Hepatocyte (in vitro differentiated cells): ENCODE results near the gene FRS2. TPM values are rescaled to one million over a fixed set of nuclear protein-coding genes. Genes with fewer than 3 reads are reported as not detected.

Source experiments
- DNase-seq: peaks from one replicate; pipeline ENCODE4 v3.0.0-alpha.2; 2016; ENCODE audit warnings: low spot score
- H2AFZ ChIP-seq: fragments of 200-600 bp; sonication (generic); 2 replicates; pipeline ENCODE4 v1.6.0; 2016; ENCODE audit warnings: antibody characterized with exemption, mild to moderate bottlenecking
- H3K27ac ChIP-seq: fragments of 200-600 bp; sonication (generic); 2 replicates; pipeline ENCODE4 v1.5.1; 2016; ENCODE audit warnings: mild to moderate bottlenecking
- H3K27me3 ChIP-seq: fragments of 200-600 bp; sonication (generic); 2 replicates; pipeline ENCODE4 v1.6.1; 2016
- H3K36me3 ChIP-seq: fragments of 200-600 bp; sonication (generic); replicated peaks from 2 replicates; pipeline ENCODE4 v1.5.1; 2016; ENCODE audit warnings: low read depth; ENCODE audit not compliant: insufficient read depth
- H3K4me1 ChIP-seq: fragments of 200-600 bp; sonication (generic); 2 replicates; pipeline ENCODE4 v1.5.1; 2016; ENCODE audit warnings: mild to moderate bottlenecking, moderate library complexity; ENCODE audit not compliant: insufficient read depth
- H3K4me2 ChIP-seq: fragments of 200-600 bp; sonication (generic); 2 replicates; pipeline ENCODE4 v1.6.0; 2016
- H3K4me3 ChIP-seq: fragments of 200-600 bp; sonication (generic); 2 replicates; pipeline ENCODE4 v1.5.1; 2016; ENCODE audit warnings: mild to moderate bottlenecking
- H3K79me2 ChIP-seq: fragments of 200-600 bp; sonication (generic); 2 replicates; pipeline ENCODE4 v1.6.0; 2017; ENCODE audit warnings: mild to moderate bottlenecking
- H3K9me2 ChIP-seq: fragments of 200-600 bp; sonication (generic); replicated peaks from 2 replicates; pipeline ENCODE4 v1.6.0; 2017; ENCODE audit warnings: mild to moderate bottlenecking; ENCODE audit not compliant: insufficient read depth
- H3K9me3 ChIP-seq: fragments of 200-600 bp; sonication (generic); 2 replicates; pipeline ENCODE4 v1.5.1; 2016; ENCODE audit warnings: low read depth, mild to moderate bottlenecking
- H4K20me1 ChIP-seq: fragments of 200-600 bp; sonication (generic); 2 replicates; pipeline ENCODE4 v1.6.0; 2016; ENCODE audit warnings: mild to moderate bottlenecking; ENCODE audit not compliant: insufficient read depth, poor library complexity, severe bottlenecking
- CTCF ChIP-seq: fragments of 200-600 bp; sonication (generic); IDR thresholded peaks from 2 replicates; pipeline ENCODE4 v1.5.1; 2016; ENCODE audit warnings: antibody characterized with exemption, mild to moderate bottlenecking; ENCODE audit not compliant: poor library complexity
- EZH2 ChIP-seq: fragments of 200-600 bp; sonication (generic); IDR thresholded peaks from 2 replicates; pipeline ENCODE4 v1.6.1; 2016; ENCODE audit warnings: antibody characterized with exemption, mild to moderate bottlenecking, borderline replicate concordance
- EZH2phosphoT487 ChIP-seq: fragments of 200-600 bp; sonication (generic); IDR thresholded peaks from one replicate; pipeline ENCODE4 v1.6.1; 2018; ENCODE audit warnings: antibody characterized with exemption, mild to moderate bottlenecking, low read depth, moderate library complexity; ENCODE audit not compliant: unreplicated experiment, severe bottlenecking
- WGBS: methylation state at CpG from one replicate; pipeline ENCODE4 v1.1.6; 2016; ENCODE audit warnings: low lambda C conversion rate; ENCODE audit errors: missing lambda C conversion rate; 5-methylcytosine and 5-hydroxymethylcytosine counted together
- polyA plus RNA-seq: library from polyadenylated mRNA; unstranded; fragments of >200 nt; fragmentation: Nextera tagmentation; extraction: Ambion mirVana; gene quantifications from 2 replicates; pipeline ENCODE4 v1.2.1, GENCODE V29; 2016
- total RNA-seq: library from RNA; depleted of rRNA; stranded (reverse); fragments of >200 nt; gene quantifications from 2 replicates; pipeline ENCODE4 v1.2.3, GENCODE V29; 2014

FRS2 gene
- total and polyA plus RNA-seq, 2 experiments from 2014 or later, result 14.7 to 76.4 TPM

GRCh38 chr12:69570000-69570516 lies 99.9 kb downstream of the FRS2 start:
- Histone ChIP-seq H3K79me2 (peaks cover 17% of the 10 kb centered on the region), H3K36me3 (no peaks in the 10 kb centered on the region), H3K9me2 (no peaks in the 10 kb centered on the region), H4K20me1 (no peaks in the 10 kb centered on the region), H3K4me2 (no peak overlapping the region), H3K4me1 (no peaks in the 10 kb centered on the region), H3K4me3 (no peak overlapping the region), H3K9me3 (no peaks in the 10 kb centered on the region), H3K27ac (peak overlapping the region; percentile 5), H2AFZ (no peak overlapping the region), H3K27me3 (no peaks in the 10 kb centered on the region)
- TF ChIP-seq CTCF, result no peak
- TF ChIP-seq EZH2, result no peak
- TF ChIP-seq EZH2phosphoT487, result no peak
- DNase-seq, result no peak
- 89% methylated on average over 10 of the region's 10 CpGs for WGBS

GRCh38 chr12:69570545-69571399 lies 100.6 kb downstream of the FRS2 start:
- no peak overlapping the region for H3K4me2 ChIP-seq
- no peaks in the 10 kb centered on the region for H3K4me1 ChIP-seq
- no peaks in the 10 kb centered on the region for H3K27me3 ChIP-seq
- H2AFZ ChIP-seq, result no peak overlapping the region
- no peaks in the 10 kb centered on the region for H3K36me3 ChIP-seq
- H3K4me3 ChIP-seq, result no peak overlapping the region
- H3K79me2 ChIP-seq, result peaks cover 17% of the 10 kb centered on the region
- peak; percentile 80 for DNase-seq
- TF ChIP-seq EZH2phosphoT487 (no peak), EZH2 (no peak), CTCF (peak; percentile 88)
- no peaks in the 10 kb centered on the region for H3K9me3 ChIP-seq
- 51% methylated on average over 6 of the region's 6 CpGs for WGBS
- H3K27ac ChIP-seq, result no peak overlapping the region
- H4K20me1 ChIP-seq, result no peaks in the 10 kb centered on the region
- no peaks in the 10 kb centered on the region for H3K9me2 ChIP-seq

- Histone ChIP-seq H3K4me3 (no peak overlapping the region), H3K4me2 (no peak overlapping the region), H2AFZ (no peak overlapping the region), H3K36me3 (no peaks in the 10 kb centered on the region), H3K79me2 (peaks cover 3% of the 10 kb centered on the region), H3K27ac (no peak overlapping the region), H4K20me1 (no peaks in the 10 kb centered on the region), H3K27me3 (no peaks in the 10 kb centered on the region), H3K9me2 (no peaks in the 10 kb centered on the region), H3K9me3 (no peaks in the 10 kb centered on the region), H3K4me1 (no peaks in the 10 kb centered on the region)
- 78% methylated on average over 3 of the region's 3 CpGs for WGBS
- TF ChIP-seq EZH2phosphoT487 (no peak), CTCF (no peak), EZH2 (no peak)
- no peak for DNase-seq
Measured at GRCh38 chr12:69575346-69575745, 105.2 kb downstream of the FRS2 start.
